HuH-7 (cell line): Measurements from ENCODE around the gene CRCP.
"Not testable (repeated sequence)": the region's sequence is repeated elsewhere in the genome, so short reads cannot be mapped to it uniquely, and the experiment has no call there.

Source experiments
- DNase-seq: peaks from one replicate; pipeline ENCODE4 v3.0.0; 2011; ENCODE audit warnings: low spot score

Gene CRCP

GRCh38 chr7:66156035-66156434 is 41.4 kb downstream of the CRCP start:
- not testable (repeated sequence) for DNase-seq

GRCh38 chr7:66157060-66157459 is 42.4 kb downstream of the CRCP start:
- DNase-seq: no peak

- DNase-seq: no peak
Observed at GRCh38 chr7:66162622-66163021, 48.0 kb downstream of the CRCP start.

GRCh38 chr7:66163186-66163610 is 48.6 kb downstream of the CRCP start:
- no peak for DNase-seq

- DNase-seq: no peak
Observed at GRCh38 chr7:66164356-66164755, 49.7 kb downstream of the CRCP start.

GRCh38 chr7:66167773-66168387 is 53.2 kb downstream of the CRCP start:
- no peak for DNase-seq

GRCh38 chr7:66169616-66170015 is 55.0 kb downstream of the CRCP start:
- DNase-seq: no peak

GRCh38 chr7:66170309-66171231 is 55.9 kb downstream of the CRCP start:
- DNase-seq: no peak

GRCh38 chr7:66172536-66173401 is 58.1 kb downstream of the CRCP start:
- DNase-seq: not testable (repeated sequence)

- no peak for DNase-seq
Observed at GRCh38 chr7:66173856-66174255, 59.2 kb downstream of the CRCP start.

GRCh38 chr7:66175006-66175405 is 60.4 kb downstream of the CRCP start:
- DNase-seq: not testable (repeated sequence)

GRCh38 chr7:66176914-66177313 is 62.3 kb downstream of the CRCP start:
- DNase-seq: no peak

- DNase-seq: no peak
Observed at GRCh38 chr7:66178258-66178657, 63.6 kb downstream of the CRCP start.

GRCh38 chr7:66181329-66181728 is 66.7 kb downstream of the CRCP start:
- DNase-seq: no peak

GRCh38 chr7:66181845-66182244 is 67.2 kb downstream of the CRCP start:
- no peak for DNase-seq

GRCh38 chr7:66182920-66183319 is 68.3 kb downstream of the CRCP start:
- DNase-seq: no peak

- DNase-seq: no peak
Observed at GRCh38 chr7:66183700-66184099, 69.1 kb downstream of the CRCP start.

GRCh38 chr7:66185680-66186187 is 71.1 kb downstream of the CRCP start:
- DNase-seq: no peak

GRCh38 chr7:66186991-66187390 is 72.3 kb downstream of the CRCP start:
- no peak for DNase-seq

- no peak for DNase-seq
Observed at GRCh38 chr7:66187905-66188304, 73.3 kb downstream of the CRCP start.

- DNase-seq: no peak
Observed at GRCh38 chr7:66188645-66189044, 74.0 kb downstream of the CRCP start.
